Central memory CD8-positive, alpha-beta T cell (primary cell): ENCODE results near the gene CCL14.

Source experiments
- ATAC-seq: fragments of 150-1000 bp; cut with Tn5 transposase; replicated peaks from 2 replicates; pipeline ENCODE4 v1.10.0; 2022; ENCODE audit warnings: mild to moderate bottlenecking, moderate FRiP score, moderate number of reproducible peaks; ENCODE audit not compliant: poor library complexity, severe bottlenecking; ENCODE audit errors: extremely low read depth
- DNase-seq, 2 donors: peaks; one replicate each; pipeline ENCODE4 v3.0.0; 2021; ENCODE audit warnings: low spot score in 2 of 2
- H3K27ac Mint-ChIP-seq: one replicate; pipeline ENCODE4 v1.8.0; 2022; ENCODE audit warnings: low read depth, mild to moderate bottlenecking, moderate library complexity, mixed read lengths
- H3K27me3 Mint-ChIP-seq: one replicate; pipeline ENCODE4 v1.8.0; 2022; ENCODE audit warnings: mixed read lengths
- H3K36me3 Mint-ChIP-seq: one replicate; pipeline ENCODE4 v1.8.0; 2022; ENCODE audit warnings: mild to moderate bottlenecking, moderate library complexity, mixed read lengths; ENCODE audit not compliant: insufficient read depth
- H3K4me1 Mint-ChIP-seq: one replicate; pipeline ENCODE4 v1.8.0; 2022; ENCODE audit warnings: mixed read lengths
- H3K4me3 Mint-ChIP-seq: one replicate; pipeline ENCODE4 v1.8.0; 2022; ENCODE audit warnings: mild to moderate bottlenecking, moderate library complexity, mixed read lengths
- H3K9me3 Mint-ChIP-seq: one replicate; pipeline ENCODE4 v1.8.0; 2022; ENCODE audit warnings: mixed read lengths

The CCL14 gene

GRCh38 chr17:35981908-35982330 lies 4.6 kb downstream of the CCL14 start:
- no peak overlapping the region for H3K27ac Mint-ChIP-seq
- peaks cover 6% of the 10 kb centered on the region for H3K4me1 Mint-ChIP-seq
- no peaks in the 10 kb centered on the region for H3K9me3 Mint-ChIP-seq
- H3K36me3 Mint-ChIP-seq, result no peaks in the 10 kb centered on the region
- no peak for ATAC-seq
- no peak for DNase-seq
- no peak overlapping the region for H3K4me3 Mint-ChIP-seq
- H3K27me3 Mint-ChIP-seq, result no peaks in the 10 kb centered on the region

- DNase-seq (no peak), ATAC-seq (no peak)
- Mint-ChIP-seq H3K4me3 (no peak within 1 kb of the TSS), H3K27me3 (no peaks in the 10 kb centered on the region), H3K9me3 (no peaks in the 10 kb centered on the region), H3K27ac (no peak within 1 kb of the TSS), H3K4me1 (peaks cover 13% of the 10 kb centered on the region), H3K36me3 (no peaks in the 10 kb centered on the region)
Measured at GRCh38 chr17:35981246-35981645, 5.3 kb downstream of the CCL14 start, which contains the start of gene CCL16. Gene CCL16 (minus strand): TSS chr17:35981497. CDS start chr17:35981420, 77 bp downstream.

GRCh38 chr17:35978346-35978745 lies 8.2 kb downstream of the CCL14 start:
- DNase-seq, result no peak
- Mint-ChIP-seq H3K27ac (no peak overlapping the region), H3K4me3 (no peak overlapping the region), H3K9me3 (no peaks in the 10 kb centered on the region), H3K27me3 (no peaks in the 10 kb centered on the region), H3K4me1 (peaks cover 13% of the 10 kb centered on the region), H3K36me3 (no peaks in the 10 kb centered on the region)
- ATAC-seq, result no peak

GRCh38 chr17:35977509-35977908 lies 9.0 kb downstream of the CCL14 start:
- no peak for ATAC-seq

GRCh38 chr17:35973333-35974260 lies 12.9 kb downstream of the CCL14 start:
- H3K4me3 Mint-ChIP-seq, result no peak overlapping the region

More at GRCh38 chr17:35977509-35977908, 9.0 kb downstream of the CCL14 start:
- Mint-ChIP-seq H3K9me3 (no peaks in the 10 kb centered on the region), H3K27me3 (no peaks in the 10 kb centered on the region), H3K4me3 (no peak overlapping the region), H3K27ac (no peak overlapping the region), H3K36me3 (no peaks in the 10 kb centered on the region), H3K4me1 (peaks cover 13% of the 10 kb centered on the region)
- DNase-seq, result no peak

GRCh38 chr17:35972945-35973332 lies 13.6 kb downstream of the CCL14 start:
- H3K27ac Mint-ChIP-seq, result no peak overlapping the region
- no peak for ATAC-seq
- peaks cover 17% of the 10 kb centered on the region for H3K4me1 Mint-ChIP-seq
- H3K9me3 Mint-ChIP-seq, result no peaks in the 10 kb centered on the region
- H3K4me3 Mint-ChIP-seq, result no peak overlapping the region
- H3K27me3 Mint-ChIP-seq, result no peaks in the 10 kb centered on the region
- no peaks in the 10 kb centered on the region for H3K36me3 Mint-ChIP-seq
- no peak for DNase-seq

More at GRCh38 chr17:35973333-35974260, 12.9 kb downstream of the CCL14 start:
- Mint-ChIP-seq H3K36me3 (no peaks in the 10 kb centered on the region), H3K27me3 (no peaks in the 10 kb centered on the region), H3K4me1 (peaks cover 17% of the 10 kb centered on the region), H3K9me3 (no peaks in the 10 kb centered on the region), H3K27ac (no peak overlapping the region)
- DNase-seq (no peak), ATAC-seq (no peak)

- no peaks in the 10 kb centered on the region for H3K9me3 Mint-ChIP-seq
- H3K27me3 Mint-ChIP-seq, result no peaks in the 10 kb centered on the region
- DNase-seq (no peak), ATAC-seq (no peak)
- peaks cover 17% of the 10 kb centered on the region for H3K4me1 Mint-ChIP-seq
- no peak overlapping the region for H3K4me3 Mint-ChIP-seq
- no peak overlapping the region for H3K27ac Mint-ChIP-seq
- no peaks in the 10 kb centered on the region for H3K36me3 Mint-ChIP-seq
Measured at GRCh38 chr17:35972535-35972934, 14.0 kb downstream of the CCL14 start.

- Mint-ChIP-seq H3K27me3 (no peaks in the 10 kb centered on the region), H3K36me3 (no peaks in the 10 kb centered on the region), H3K4me3 (no peak overlapping the region), H3K9me3 (no peaks in the 10 kb centered on the region), H3K27ac (no peak overlapping the region), H3K4me1 (peaks cover 17% of the 10 kb centered on the region)
- ATAC-seq (no peak), DNase-seq (no peak)
Measured at GRCh38 chr17:35972066-35972465, 14.5 kb downstream of the CCL14 start.

GRCh38 chr17:35969558-35970380 lies 16.8 kb downstream of the CCL14 start:
- no peaks in the 10 kb centered on the region for H3K9me3 Mint-ChIP-seq
- no peak overlapping the region for H3K4me3 Mint-ChIP-seq

GRCh38 chr17:35968520-35969054 lies 17.9 kb downstream of the CCL14 start:
- no peak for ATAC-seq
- H3K4me1 Mint-ChIP-seq, result peaks cover 9% of the 10 kb centered on the region
- no peaks in the 10 kb centered on the region for H3K9me3 Mint-ChIP-seq
- no peak for DNase-seq
- no peak overlapping the region for H3K4me3 Mint-ChIP-seq
- no peaks in the 10 kb centered on the region for H3K27me3 Mint-ChIP-seq
- no peaks in the 10 kb centered on the region for H3K36me3 Mint-ChIP-seq
- H3K27ac Mint-ChIP-seq, result no peak overlapping the region

More at GRCh38 chr17:35969558-35970380, 16.8 kb downstream of the CCL14 start:
- Mint-ChIP-seq H3K36me3 (no peaks in the 10 kb centered on the region), H3K27ac (no peak overlapping the region), H3K27me3 (no peaks in the 10 kb centered on the region), H3K4me1 (peaks cover 9% of the 10 kb centered on the region)
- DNase-seq (peak; percentile 71 to 74), ATAC-seq (peak; percentile 67)

- ATAC-seq (no peak), DNase-seq (no peak)
- Mint-ChIP-seq H3K9me3 (no peaks in the 10 kb centered on the region), H3K27me3 (no peaks in the 10 kb centered on the region), H3K4me3 (no peak overlapping the region), H3K27ac (no peak overlapping the region), H3K4me1 (peaks cover 9% of the 10 kb centered on the region), H3K36me3 (no peaks in the 10 kb centered on the region)
Measured at GRCh38 chr17:35965272-35965671, 21.3 kb downstream of the CCL14 start.

GRCh38 chr17:35963663-35964062 lies 22.9 kb downstream of the CCL14 start:
- H3K36me3 Mint-ChIP-seq, result no peaks in the 10 kb centered on the region
- H3K4me1 Mint-ChIP-seq, result no peaks in the 10 kb centered on the region
- no peak for DNase-seq
- no peaks in the 10 kb centered on the region for H3K9me3 Mint-ChIP-seq
- H3K27me3 Mint-ChIP-seq, result no peaks in the 10 kb centered on the region
- no peak overlapping the region for H3K27ac Mint-ChIP-seq
- no peak overlapping the region for H3K4me3 Mint-ChIP-seq
- no peak for ATAC-seq
